Ishikawa (cell line): ENCODE measurements around the gene AFMID.

Source experiments
- CEBPB ChIP-seq: IDR thresholded peaks from 2 replicates; pipeline ENCODE4 v1.6.1; 2012
- CREB1 ChIP-seq: IDR thresholded peaks from 2 replicates; pipeline ENCODE4 v1.6.1; 2012; ENCODE audit warnings: low read depth
- EGR1 ChIP-seq: IDR thresholded peaks from 2 replicates; pipeline ENCODE4 v1.6.1; 2012
- EP300 ChIP-seq: IDR thresholded peaks from 2 replicates; pipeline ENCODE4 v1.6.1; 2012; ENCODE audit warnings: borderline replicate concordance
- FOXM1 ChIP-seq: IDR thresholded peaks from 2 replicates; pipeline ENCODE4 v1.6.1; 2012; ENCODE audit warnings: low read depth, borderline replicate concordance
- MAX ChIP-seq: IDR thresholded peaks from 2 replicates; pipeline ENCODE4 v1.6.1; 2012
- NFIC ChIP-seq: IDR thresholded peaks from 2 replicates; pipeline ENCODE4 v1.6.1; 2012
- RAD21 ChIP-seq: IDR thresholded peaks from 2 replicates; pipeline ENCODE4 v1.6.1; 2012; ENCODE audit warnings: low read depth
- TAF1 ChIP-seq: IDR thresholded peaks from 2 replicates; pipeline ENCODE4 v1.6.1; 2012; ENCODE audit warnings: low read depth, mild to moderate bottlenecking
- TCF12 ChIP-seq: IDR thresholded peaks from 2 replicates; pipeline ENCODE4 v1.6.1; 2012; ENCODE audit warnings: low read depth
- TEAD4 ChIP-seq: IDR thresholded peaks from 2 replicates; pipeline ENCODE4 v1.6.1; 2012
- USF1 ChIP-seq: IDR thresholded peaks from 2 replicates; pipeline ENCODE4 v1.6.1; 2012
- YY1 ChIP-seq: IDR thresholded peaks from 2 replicates; pipeline ENCODE4 v1.6.1; 2012; ENCODE audit warnings: low read depth
- ZBTB7A ChIP-seq: IDR thresholded peaks from 2 replicates; pipeline ENCODE4 v1.6.1; 2012; ENCODE audit warnings: low read depth
- TF ChIP-seq, protein P1 (sequence below): IDR thresholded peaks from 2 replicates; pipeline ENCODE4 v1.6.1; 2012; ENCODE audit warnings: low read depth, mild to moderate bottlenecking

AFMID gene

DNA sequence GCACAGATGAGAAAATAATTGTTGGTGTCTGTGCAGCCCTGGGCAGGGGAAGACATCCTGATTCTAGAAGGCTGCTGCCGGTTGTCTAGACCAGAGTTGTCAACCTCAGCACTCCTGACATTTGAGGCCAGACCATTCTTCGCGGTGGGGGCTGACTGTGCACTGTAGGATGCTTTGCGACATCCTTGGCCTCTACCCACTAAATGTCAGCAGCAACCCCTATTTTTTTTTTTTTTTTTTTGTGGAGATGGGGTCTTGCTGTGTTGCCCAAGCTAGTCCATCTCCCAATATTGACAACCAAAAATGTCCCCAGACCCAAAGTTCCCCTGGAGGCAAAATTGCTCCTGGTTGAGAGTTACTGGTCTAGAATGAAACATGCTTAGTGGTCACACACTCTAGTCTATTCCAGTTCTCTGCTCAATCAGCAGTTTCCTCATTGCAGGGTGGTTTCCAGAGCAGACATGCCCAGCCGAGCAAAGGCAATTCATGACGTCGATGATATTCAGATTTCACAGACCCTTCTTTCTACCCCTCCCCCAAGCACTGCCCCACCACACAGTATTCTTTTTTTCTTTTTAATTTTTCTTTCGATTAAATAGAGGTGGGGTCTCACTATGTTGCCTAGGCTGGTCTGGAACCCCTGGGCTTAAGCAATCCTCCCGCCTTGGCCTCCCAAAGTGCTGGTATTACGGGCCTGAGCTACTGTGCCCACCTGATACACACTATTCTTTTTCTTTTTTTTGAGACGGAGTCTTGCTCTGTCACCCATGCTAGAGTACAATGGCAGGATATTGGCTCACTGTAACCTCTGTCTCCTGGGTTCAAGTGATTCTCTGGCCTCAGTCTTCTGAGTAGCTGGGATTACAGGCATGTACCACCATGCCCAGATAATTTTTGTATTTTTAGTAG is 32.0 kb upstream of the AFMID start:
- TF ChIP-seq YY1 (no peak), TAF1 (no peak), TEAD4 (no peak), NFIC (no peak), EGR1 (no peak), CEBPB (no peak), EP300 (no peak), MAX (no peak), CREB1 (no peak), FOXM1 (no peak)
- TF ChIP-seq, protein P1, sequence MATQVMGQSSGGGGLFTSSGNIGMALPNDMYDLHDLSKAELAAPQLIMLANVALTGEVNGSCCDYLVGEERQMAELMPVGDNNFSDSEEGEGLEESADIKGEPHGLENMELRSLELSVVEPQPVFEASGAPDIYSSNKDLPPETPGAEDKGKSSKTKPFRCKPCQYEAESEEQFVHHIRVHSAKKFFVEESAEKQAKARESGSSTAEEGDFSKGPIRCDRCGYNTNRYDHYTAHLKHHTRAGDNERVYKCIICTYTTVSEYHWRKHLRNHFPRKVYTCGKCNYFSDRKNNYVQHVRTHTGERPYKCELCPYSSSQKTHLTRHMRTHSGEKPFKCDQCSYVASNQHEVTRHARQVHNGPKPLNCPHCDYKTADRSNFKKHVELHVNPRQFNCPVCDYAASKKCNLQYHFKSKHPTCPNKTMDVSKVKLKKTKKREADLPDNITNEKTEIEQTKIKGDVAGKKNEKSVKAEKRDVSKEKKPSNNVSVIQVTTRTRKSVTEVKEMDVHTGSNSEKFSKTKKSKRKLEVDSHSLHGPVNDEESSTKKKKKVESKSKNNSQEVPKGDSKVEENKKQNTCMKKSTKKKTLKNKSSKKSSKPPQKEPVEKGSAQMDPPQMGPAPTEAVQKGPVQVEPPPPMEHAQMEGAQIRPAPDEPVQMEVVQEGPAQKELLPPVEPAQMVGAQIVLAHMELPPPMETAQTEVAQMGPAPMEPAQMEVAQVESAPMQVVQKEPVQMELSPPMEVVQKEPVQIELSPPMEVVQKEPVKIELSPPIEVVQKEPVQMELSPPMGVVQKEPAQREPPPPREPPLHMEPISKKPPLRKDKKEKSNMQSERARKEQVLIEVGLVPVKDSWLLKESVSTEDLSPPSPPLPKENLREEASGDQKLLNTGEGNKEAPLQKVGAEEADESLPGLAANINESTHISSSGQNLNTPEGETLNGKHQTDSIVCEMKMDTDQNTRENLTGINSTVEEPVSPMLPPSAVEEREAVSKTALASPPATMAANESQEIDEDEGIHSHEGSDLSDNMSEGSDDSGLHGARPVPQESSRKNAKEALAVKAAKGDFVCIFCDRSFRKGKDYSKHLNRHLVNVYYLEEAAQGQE, result no peak

DNA sequence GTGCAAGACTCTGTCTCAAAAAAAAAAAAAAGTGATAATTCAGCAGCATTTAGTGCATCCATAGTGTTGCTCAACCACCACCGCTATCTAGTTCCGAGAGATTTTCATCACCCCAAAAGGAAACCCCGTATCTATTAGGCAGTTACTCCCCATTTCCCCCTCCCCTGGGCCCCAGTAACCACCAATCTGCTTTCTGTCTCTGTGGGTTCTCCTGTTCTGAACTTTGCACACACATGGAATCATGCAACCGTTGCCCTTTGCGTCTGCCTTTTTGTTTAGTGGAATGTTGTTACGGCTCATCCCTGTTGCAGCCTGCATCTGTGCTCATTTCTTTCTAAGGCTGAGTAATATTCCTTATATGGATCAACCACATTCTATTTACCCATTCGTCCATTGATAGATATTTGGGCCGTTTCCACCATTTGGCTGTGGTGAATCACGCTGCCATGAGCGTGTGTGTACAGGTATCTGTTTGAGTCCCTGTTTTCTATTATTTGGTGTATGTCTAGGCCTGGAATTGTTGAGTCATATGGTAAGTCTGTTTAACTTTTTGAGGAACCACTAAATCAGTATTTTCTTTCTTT is 27.5 kb upstream of the AFMID start:
- no peak for TF ChIP-seq FOXM1

DNA sequence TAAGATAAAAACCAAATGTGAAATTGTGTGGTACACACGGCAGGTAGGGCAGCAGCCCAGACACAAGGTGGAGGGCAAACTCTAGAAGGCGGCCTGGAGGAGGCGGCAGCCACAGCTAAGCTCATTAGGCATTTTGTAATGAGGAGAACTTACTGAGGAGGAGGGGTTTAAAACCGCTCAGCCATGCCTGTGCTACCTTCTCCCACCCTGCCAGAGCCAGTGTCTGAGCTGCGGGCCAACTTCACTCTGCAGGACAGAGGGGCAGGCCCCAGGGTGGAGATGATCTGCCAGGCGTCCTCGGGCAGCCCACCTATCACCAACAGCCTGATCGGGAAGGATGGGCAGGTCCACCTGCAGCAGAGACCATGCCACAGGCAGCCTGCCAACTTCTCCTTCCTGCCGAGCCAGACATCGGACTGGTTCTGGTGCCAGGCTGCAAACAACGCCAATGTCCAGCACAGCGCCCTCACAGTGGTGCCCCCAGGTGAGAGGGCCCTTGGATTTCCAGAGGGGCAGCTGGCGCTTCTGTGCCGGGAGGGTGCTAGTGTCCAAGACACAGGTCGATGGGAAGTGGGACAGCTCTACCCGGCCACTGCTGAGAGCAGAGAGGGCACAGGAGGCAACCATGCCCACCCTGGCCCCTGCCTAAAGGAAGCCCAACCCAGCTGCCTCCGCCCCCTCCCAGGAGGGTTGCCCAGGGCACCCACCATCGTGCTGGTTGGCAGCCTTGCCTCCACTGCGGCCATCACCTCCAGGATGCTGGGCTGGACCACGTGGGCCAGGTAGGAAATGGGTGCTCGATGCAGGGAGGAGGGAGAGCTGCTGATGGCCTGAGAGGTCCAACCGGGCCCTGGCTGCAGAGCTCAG is 23.0 kb upstream of the AFMID start:
- TF ChIP-seq TEAD4 (no peak), USF1 (peak; percentile 62)

DNA sequence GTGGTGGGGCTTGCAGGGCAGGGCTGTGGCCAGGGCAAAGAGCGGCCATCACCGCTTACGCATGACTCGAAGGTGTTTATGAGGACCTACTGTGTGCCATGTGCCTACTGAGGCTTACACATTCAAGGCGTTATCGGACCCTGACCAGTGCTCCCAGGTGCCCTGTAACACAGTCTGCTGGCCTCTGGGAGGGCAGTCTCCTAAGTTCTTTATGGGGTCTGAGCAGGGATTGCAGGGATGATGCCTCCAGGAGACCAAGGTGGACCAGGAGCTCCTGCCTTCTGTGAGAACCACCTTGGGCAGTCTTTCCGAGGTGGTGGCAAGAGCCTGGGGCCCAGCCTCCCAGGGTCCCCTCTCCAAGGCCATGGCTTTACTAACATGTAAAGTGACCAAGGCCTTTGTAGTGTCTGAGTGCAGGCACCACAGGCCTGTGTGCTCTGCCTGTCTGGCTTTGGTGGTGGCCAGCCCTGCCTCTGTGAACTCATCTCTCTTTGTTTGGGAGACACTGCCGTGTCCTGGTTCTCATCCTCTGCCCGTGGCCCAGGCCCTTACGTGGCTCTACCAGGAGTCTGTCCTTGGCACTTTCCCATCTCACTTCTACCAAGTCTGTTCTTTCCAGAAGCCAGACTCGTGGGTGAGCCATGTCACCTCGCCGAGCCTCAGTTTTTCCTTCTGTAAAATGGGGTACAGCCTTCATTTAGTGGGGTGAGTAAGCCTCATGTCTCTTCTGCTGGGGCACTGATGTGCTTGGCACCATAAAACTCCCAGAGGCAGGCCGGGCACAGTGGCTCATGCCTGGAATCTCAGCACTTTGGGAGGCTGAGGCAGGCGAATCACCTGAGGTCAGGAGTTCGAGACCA is 22.2 kb upstream of the AFMID start:
- no peak for TF ChIP-seq NFIC

DNA sequence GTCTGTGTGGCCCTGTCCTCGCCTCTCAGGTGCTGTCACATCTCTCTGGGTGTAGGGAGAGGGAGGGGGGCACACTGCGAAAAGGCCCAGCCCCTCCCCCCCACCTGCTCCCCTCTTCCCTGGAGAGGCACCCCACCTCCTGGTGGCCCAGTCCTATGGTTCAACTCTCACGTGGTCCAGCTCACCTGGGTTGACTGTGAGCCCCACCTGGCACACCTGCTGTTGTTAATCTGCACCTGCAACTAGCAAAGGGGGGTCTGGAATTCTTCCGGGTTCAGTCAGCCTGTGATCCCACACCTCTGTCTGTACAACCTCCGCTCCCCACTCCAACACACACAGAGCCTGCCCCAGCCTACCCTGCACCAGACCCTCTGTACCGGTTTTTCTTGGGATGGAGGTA is 20.7 kb upstream of the AFMID start:
- TF ChIP-seq CEBPB (no peak), TCF12 (0 out of 2 replicates have a peak, but pooled peaks have one; percentile 20), USF1 (0 out of 2 replicates have a peak, but pooled peaks have one; percentile 19)

GRCh38 chr17:78168242-78168902 is 18.8 kb upstream of the AFMID start, which contains the start of gene SYNGR2:
TSS of gene SYNGR2 (plus strand) at chr17:78168581. CDS start at chr17:78168617, 36 bp downstream.
- TF ChIP-seq TCF12, result peak; percentile 25; the same call in 1 of the 2 replicates
- no peak for TF ChIP-seq ZBTB7A
- TF ChIP-seq, protein P1, result no peak
- peak; percentile 5; the same call in 1 of the 2 replicates for TF ChIP-seq USF1
- peak; percentile 58 for TF ChIP-seq TEAD4
- peak; percentile 49; the same call in 1 of the 2 replicates for TF ChIP-seq TAF1
- TF ChIP-seq FOXM1, result no peak
- TF ChIP-seq NFIC, result no peak
- 0 out of 2 replicates have a peak, but pooled peaks have one; percentile 3 for TF ChIP-seq RAD21
- no peak for TF ChIP-seq CEBPB
- TF ChIP-seq MAX, result no peak
- TF ChIP-seq EP300, result no peak
- TF ChIP-seq YY1, result peak; percentile 44; the same call in 1 of the 2 replicates
- TF ChIP-seq CREB1, result no peak
- no peak for TF ChIP-seq EGR1
